HG03103 (cell line): Measurements from ENCODE around the gene LRP1-AS.

Source experiments
- ATAC-seq: cut with Tn5 transposase; IDR thresholded peaks from one replicate; pipeline ENCODE4 v1.9.1; 2021; ENCODE audit warnings: low read depth; ENCODE audit not compliant: unreplicated experiment

LRP1-AS gene

DNA sequence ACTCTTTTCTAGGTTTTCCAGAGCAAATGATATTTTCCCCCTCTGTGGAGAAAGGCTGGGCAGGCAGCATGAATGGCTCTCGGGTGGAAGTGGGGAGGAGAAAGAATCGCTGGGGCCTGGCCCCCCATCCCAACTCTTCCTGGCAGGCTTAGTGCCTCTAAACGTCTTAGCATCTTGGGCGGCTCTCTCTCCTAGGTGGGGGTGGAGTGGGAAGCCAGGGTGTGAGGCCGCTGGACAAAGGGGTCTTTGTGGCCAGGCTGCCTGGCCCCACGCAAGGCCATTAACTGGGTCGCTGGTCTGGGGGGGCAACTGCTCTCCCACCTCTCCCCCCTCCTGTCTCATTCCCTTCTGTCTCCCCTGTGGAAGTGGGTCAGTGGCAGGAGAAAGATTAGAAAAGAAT lies 4.7 kb downstream of the LRP1-AS start:
- ATAC-seq, result no peak

DNA sequence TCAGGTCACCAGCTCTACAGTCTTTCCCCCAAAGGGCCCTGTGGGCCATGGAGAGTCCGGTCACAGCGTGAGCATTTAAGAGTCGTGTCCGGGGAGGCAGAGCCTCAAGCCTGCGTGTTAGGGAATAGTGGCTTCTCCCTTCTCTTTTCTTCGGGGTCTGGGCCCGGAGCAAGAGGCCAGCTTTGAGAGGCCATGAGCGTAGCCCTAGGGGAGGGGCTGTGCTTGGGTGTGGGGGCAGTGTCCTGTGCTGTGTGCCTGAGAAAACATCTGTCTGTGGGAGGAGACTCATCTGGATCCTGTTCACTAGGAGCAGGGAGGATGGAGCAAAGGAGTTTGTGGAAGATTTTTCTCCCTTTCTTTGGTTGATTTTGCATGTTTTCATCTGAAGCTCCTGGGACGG lies 5.3 kb downstream of the LRP1-AS start:
- no peak for ATAC-seq

DNA sequence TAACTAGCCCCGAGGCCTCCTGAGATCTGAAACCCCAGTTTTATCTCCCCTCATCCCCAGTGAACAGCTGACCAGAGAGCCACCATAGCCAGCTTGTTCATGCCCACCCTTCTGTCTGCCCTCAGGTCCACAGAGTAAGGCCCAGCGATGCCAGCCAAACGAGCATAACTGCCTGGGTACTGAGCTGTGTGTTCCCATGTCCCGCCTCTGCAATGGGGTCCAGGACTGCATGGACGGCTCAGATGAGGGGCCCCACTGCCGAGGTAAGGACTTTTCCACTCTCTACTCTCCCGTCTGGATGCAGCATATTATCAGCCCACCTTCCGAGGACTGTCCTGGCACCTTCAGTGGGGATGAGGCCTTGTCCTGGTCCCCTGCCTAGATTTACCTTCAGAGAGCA lies 6.2 kb downstream of the LRP1-AS start:
- ATAC-seq, result no peak

DNA sequence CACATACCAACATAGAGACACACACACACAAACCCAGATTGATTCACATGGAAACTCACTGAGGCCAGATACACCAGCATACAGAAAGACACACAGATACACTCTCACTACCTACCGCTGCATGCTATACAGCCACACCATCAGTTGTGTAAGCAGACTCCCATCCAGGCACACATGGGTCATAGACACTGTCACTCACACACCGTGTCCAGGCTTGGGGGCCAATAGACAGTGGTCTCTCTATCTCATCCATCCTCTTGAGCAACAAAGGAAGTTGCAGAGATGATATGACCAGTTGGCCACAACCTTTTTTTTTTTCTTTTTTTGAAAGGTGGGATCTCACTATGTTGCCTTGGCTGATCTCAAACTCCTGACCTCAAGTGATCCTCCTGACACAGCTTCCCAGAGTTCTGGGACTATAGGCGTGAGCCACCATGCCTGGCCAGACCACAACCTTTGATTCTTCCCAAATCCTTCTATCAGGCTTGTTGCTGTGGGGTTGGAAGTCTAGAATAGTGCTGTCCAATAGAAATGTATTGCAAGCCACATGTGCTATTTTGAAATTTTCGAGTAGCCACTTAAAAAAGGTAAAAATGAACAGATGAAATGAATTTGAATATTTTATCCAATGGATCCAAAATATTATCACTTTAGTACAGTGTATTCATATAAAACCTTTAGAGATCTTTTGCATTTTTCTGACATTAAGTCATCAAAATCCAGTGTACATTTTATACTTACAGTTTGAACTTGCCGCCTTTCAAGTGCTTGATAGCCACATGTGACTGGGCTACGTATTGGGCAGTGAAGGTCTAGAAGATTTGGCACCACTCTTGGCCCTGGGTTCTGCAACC lies 7.4 kb downstream of the LRP1-AS start:
- no peak for ATAC-seq

DNA sequence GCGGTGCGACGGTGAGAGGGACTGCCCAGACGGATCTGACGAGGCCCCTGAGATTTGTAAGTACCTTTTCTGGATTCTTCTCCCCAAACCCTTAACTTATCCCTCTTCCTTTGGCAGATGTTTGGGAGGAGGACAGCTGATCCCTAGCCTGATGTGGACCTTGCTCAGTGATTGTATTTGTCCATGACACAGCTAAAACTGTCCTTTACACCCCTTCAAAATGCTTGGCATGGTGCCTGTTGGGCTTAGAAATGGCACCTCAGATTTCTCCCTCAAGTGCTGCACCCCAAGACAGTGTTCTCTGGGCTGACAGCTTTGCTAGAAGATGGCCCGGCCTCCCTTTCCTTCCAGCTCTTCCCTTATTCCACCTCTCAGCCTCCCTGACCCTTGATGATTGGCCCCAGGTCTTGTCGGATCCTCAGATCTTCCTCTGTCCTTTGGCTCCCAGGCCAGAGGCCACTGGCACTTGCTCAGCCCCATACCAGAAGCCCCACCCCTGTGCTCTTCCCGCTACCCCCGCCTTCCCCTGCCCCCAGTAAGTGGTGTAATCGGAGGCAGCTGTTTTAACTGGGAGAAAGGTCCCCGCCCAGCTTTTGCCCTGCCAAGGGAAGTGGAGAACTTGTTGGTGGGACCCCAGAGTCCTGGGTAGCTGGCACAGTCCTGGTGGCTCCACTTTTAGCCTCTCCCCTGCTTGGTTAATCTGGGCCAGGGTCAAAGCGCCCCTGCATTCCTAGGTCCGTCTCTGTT lies 8.7 kb downstream of the LRP1-AS start:
- no peak for ATAC-seq

DNA sequence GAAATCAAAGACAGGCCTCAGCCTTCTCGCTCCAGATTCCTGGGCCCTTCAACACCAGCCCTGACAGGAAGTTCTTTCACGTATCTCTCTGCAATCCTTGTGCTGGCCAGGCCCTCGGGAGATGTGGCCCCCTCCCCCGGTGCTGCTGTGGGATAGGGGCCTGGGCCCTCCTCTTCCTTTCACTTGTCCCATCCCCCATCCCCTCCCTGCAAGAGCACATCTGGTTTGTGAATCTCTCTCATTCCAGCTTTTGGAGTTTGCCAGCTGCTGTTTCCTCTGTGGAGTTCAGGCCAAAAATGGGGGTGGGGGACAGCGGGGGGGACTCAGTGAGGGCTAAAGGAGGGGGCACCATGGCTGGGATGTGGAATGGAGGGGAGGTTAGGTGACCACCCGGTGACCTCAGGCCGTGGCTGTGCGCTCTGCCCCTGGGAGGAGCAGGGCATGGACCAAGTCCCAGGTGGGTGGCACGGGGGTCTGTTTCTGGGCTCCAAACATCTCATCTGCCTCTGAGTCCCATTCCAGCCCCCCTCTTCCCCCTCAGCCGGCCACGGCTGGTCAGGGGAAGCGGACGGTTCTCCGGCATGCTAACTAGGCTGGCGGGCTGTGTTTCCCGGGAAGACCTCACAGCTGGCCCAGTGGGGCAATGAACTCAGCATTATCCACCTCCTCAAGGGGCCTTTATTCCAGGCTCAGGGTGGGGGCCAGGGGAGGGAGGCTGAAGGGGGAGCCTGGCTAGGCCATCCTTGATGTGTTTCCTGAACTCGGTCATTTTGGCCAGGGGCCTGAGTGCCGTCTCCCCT lies 11.7 kb downstream of the LRP1-AS start:
- no peak for ATAC-seq

DNA sequence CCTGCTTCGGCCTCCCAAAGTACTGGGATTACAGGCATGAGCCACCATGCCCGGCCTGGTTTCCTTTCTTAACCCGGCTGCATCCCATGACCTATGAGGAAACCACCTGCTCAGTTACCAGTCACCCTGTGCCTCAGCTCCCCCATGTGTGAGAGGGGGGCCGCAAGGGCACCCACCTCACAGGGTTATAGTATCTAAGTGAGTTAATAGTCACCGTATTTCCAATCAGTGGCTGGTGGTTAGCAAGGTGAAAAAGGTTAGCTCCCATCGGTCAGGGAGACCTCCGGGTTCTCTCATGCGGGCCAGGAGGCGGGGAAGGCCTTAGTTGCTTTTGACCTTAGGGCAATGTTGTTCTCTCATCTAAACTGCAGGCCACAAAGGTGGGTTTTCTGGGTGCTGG lies 12.5 kb downstream of the LRP1-AS start:
- no peak for ATAC-seq

DNA sequence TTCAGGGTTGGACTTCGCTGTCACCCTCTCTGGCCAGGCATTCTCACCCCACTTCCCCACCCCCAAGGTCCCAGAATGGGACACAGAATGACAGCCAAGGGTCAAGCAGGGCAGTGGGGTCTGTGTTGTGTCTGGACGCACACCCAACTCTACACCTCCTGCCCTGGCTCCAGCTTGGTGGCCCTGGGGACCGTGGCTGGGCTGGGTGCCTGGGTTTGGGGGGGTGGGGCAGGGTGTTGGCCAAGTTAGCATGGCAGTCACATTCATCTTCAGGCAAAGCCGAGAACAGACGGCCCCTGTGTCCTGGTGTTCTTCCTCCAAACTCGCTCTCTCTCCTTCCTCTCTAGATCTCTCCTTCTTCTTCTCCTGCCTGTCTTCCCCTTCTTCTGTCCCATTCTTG lies 13.5 kb downstream of the LRP1-AS start:
- no peak for ATAC-seq

DNA sequence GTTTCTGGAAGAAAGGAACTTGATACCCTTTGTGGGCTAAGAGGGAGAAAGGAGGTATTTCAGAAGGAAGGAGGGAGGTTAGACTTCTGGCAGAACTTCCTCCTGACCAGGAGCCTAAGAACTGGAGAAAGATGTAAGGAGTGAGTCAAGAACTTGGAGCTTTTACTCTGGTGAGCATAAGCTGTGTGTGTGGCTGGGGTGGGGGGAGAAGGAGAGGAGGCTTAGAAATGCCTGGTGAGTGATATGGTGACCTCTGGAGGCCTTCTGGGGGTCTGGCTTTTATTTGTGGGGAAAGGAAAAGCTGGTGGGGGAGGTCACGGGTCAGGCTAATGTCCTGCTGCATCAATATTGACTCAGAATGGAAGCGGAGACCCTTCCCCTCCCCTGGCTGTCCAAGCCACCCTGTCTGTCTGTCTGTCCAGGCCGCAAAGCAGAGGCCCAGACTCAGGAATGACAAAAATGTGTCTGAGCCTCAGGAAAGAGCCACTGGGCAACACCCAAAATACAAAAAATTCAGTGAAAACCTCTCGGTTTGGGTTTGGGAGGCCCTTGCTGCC lies 14.3 kb downstream of the LRP1-AS start:
- ATAC-seq, result no peak

DNA sequence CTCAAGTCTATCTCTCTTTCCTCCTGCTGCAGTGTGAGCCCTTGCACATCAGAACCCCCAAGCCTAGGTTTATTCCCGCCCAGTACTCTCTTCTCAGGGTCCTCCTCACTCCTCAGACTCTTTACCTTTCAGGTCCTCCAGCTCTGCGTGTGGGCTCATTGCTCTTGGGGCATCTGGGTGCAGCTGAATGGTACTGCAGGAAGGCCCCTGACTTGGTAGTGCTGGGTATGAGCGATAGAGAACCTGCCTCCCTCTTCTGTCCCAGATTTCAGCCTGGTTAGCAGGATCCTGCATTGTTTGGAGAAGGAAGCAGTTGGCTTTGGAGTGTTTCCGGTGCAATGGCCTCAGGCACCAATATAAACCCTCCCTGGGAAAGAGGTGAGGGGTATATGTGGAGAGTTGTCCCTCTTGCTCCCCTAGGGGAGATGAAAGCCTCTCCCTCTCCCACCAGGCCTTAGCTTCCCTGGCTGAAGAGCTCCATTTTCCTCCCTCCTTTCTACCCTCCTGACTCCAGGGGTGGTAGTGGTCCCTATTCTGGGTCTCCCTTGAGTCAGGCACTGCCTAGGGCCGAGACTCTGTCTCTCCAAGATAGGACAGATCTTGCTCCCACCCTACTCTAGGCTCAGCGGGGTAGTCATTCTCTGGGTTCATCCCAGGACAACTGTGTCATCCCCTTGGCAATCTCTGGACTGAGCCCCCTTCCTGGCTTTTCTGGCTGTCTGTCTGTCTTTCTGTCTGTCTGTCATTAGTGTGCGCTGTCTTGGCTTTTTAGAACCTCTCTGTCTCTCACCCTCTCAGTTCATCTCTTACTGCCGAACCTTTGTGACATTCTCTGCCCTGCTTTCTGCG lies 15.3 kb downstream of the LRP1-AS start:
- ATAC-seq, result no peak

DNA sequence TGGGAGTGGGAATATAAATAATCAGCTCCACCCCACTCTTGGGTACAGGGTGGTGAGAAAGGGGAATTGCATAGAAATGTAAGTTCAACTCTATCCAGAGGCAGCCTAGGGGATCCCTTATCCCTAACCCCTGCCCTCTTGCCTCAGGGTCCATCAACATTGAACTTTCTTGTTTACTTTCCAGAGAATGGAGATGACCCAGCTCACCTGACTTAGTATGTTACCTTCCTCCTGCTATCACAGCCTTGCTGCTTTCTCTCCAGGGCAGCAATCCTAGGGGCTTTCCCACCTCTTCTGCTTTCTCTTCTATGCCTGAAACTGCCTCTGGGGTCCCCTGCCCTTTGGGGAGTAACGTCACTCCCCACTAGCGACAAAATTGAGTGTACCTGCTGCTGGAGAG lies 16.5 kb downstream of the LRP1-AS start:
- ATAC-seq, result no peak

DNA sequence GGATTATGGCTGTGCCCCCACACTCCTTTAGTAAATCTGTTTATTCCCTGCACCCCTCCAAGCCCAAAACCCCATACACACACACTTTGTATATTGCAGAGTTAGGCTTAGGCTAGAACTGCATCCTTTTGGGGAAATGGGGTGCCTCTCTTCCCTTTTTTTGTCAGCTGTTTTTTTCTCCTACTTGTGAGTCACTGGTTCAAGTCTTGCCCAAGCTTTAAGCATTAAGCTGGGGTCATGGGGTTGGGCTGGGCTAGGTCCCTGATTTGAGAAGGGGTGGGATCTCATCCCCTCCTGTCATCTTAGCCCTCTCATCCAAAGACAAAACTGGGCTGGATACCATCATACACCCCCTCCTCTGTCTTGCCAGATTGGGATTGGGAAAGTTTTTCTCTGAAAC lies 17.5 kb downstream of the LRP1-AS start:
- ATAC-seq, result no peak

DNA sequence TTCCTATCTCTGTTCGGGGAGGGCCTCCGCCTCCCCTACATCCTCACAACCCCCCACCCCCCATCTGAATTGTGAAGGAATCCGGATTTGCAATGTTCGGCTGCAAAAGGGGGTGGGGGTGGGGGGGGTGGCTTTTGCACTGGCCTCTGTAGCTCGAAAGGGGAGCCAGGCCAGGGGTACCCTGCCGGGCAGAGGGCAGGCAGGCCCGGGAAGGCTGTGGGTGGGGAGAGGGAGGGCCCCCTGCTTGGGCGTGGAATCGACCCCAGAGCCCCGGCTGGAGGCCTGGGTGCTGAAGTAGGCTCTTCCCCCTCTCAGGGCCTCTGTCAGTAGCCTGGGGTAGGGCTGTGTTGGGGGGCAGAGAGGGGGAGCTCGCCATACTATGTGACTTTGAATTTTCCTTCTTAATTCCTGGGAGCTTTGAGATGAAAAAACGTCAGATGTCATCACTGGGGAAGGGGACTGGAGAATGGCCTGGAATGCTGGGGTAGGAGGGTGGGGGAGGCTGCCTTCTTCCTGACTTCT lies 18.0 kb downstream of the LRP1-AS start:
- ATAC-seq, result no peak

DNA sequence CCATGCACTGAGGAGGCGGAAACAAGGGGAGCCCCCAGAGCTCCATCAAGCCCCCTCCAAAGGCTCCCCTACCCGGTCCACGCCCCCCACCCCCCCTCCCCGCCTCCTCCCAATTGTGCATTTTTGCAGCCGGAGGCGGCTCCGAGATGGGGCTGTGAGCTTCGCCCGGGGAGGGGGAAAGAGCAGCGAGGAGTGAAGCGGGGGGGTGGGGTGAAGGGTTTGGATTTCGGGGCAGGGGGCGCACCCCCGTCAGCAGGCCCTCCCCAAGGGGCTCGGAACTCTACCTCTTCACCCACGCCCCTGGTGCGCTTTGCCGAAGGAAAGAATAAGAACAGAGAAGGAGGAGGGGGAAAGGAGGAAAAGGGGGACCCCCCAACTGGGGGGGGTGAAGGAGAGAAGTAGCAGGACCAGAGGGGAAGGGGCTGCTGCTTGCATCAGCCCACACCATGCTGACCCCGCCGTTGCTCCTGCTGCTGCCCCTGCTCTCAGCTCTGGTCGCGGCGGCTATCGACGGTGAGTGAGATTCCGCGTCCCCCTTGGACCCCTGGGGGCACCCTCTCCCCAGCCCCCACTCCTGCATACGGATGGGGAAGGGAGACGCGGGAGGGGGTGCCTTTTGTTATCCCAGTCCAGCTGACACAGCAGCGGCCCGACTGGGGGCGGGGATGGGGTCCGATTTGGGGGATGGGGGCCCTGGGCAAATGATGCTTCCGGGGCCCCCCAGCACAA lies 18.7 kb downstream of the LRP1-AS start:
- no peak for ATAC-seq

DNA sequence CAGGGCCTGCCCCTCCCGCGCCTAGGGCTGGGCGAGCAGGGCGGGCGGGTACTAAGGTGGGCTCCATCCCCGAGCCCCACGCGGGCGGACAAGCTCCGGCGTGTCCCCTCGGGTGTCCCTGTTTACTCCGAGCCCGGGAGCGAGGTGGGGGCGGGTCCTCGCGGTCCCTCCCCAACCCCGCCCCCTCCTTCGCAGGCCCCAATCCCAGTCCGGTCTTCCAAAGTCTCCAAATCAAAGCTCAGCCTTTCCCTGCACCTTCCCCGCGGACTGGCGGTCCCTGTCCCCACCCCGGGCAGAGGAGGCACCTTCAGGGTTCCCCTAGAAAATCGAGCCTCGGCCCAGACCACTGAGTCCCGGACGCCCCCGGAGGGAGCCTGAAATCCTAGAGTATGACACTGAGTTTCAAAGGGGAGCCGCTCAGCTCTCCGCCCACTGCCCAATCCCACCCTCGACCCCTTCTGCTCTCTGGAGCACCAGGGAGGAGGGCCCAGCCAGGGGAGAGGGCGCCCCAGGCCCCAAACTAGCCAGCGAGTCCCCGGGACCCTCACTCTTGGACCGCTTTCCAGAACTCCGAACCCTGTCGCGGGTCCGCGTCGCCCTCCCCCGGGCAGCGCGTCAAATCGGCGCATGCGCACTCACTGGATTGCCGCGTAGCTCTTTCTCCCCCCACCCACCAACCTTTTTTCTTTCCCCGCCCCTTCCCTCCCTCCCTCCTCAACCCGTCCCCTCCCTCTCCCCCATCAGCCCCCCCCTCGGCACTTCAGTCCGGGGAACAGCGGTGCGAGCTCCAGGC lies 19.5 kb downstream of the LRP1-AS start, which contains the start of gene LRP1:
Gene LRP1 (plus strand): TSS at position 758 of the 793 bp plus-strand sequence. CDS start 482 bp downstream, outside the sequence.
- ATAC-seq, result no peak

DNA sequence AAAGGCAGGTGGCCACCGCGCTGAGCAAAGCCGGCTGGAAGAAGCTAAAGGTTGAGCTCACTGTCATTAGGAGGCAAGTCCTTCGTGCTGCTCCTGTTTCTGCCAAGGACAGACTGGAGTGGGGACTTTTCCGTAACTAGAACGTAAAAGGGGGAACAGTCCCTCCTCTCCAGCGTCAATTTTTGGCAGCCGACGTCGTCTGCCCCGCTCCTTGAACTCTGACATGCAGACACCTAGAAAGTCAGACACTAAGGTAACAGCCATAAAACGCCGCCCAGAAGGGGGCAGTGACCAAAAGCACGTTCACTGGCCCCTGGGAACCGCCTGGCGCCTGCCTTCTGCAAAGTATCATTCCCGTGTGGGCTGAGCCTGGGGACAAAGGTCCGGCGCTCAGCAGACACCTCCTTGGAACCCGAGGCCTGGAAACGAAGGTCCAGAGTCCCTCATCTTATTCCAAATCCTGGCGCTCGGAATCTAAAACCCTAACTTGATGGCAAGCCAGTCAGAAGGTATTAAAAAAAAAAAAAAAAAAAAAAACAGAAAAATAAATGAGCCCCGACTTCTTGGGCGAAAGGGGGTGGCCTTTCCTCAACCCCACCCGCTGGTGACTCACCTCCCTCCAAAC lies 20.2 kb downstream of the LRP1-AS start:
- ATAC-seq, result no peak

DNA sequence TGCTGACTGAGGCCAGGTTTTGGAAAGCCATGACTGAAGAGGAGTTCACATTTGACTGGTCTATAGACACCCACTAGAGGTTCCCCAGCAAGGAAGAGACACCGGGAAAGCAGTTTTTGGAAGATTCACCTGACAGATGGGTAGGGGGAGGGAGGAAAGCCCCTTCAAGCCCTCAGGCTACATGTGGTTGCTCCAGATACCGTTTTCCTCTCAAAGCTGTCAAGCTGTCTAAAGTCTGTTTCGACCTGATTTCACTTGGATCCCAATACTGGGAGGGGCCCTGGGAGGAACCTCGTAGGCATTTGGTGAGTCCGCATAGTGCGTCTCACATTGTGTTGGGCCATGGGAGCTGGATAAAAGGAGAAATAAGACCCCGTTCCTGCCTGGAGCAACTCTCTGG lies 20.9 kb downstream of the LRP1-AS start:
- no peak for ATAC-seq

DNA sequence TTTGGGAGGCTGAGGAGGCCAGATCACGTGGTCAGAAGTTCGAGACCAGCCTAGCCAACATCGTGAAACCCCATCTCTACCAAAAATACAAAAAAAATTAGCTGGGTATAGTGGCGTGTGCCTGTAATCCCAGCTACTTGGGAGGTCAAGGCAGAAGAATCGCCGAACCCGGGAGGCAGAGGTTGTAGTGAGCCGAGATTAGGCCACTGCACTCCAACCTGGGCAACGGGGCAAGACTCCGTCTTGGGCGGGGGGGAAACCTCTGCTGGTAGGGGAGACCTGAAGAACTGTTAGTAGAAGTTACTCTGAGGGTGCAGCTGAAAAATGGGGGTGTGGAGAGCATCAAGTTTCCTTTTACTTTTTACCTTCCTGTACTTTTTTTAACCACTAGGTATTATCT lies 21.4 kb downstream of the LRP1-AS start:
- no peak for ATAC-seq
